SK-N-SH (cell line): ENCODE data around the gene ADAMTSL1. TPM values are rescaled to one million over a fixed set of nuclear protein-coding genes. Genes with fewer than 3 reads are reported as not detected.
"Not testable (repeated sequence)": the region's sequence is repeated elsewhere in the genome, so short reads cannot be mapped to it uniquely, and the experiment has no call there.

ENCODE experiments used
- CTCF ChIA-PET: fragments of 300-600, 350-600 bp; formaldehyde crosslinking; extraction: SDS; loops from one replicate; lab custom pipeline; 2021; lab: Yijun Ruan, JAX
- POLR2A ChIA-PET: fragments of 350-600 bp; sonication (Branson Sonifier 250); formaldehyde crosslinking; extraction: SDS; loops from one replicate; lab custom pipeline; 2020; ENCODE audit warnings: antibody characterized with exemption, inconsistent platforms; lab: Yijun Ruan, JAX
- DNase-seq: peaks from one replicate; pipeline ENCODE4 v3.0.0; 2012
- H2AFZ ChIP-seq: fragments of 200-600 bp; sonication (generic); 2 replicates; pipeline ENCODE4 v1.8.1; 2016; ENCODE audit warnings: antibody characterized with exemption, mild to moderate bottlenecking, low read depth
- H3F3A ChIP-seq: fragments of 200-600 bp; sonication (generic); replicated peaks from 2 replicates; pipeline ENCODE3; 2016; ENCODE audit warnings: antibody characterized with exemption, mild to moderate bottlenecking; ENCODE audit not compliant: insufficient read depth
- H3K27ac ChIP-seq, 2 experiments: fragments of 200-500 bp in 1 of 2; fragments of 200-600 bp in 1 of 2; sonication (Bioruptor generic) in 1 of 2; sonication (generic), shearing (Covaris generic) in 1 of 2; 2 replicates each; pipeline versions ENCODE4 v1.5.1 to v1.6.1; 2014 to 2016; ENCODE audit warnings: low read depth in 2 of 2, inconsistent platforms in 1 of 2, low read length in 1 of 2, mild to moderate bottlenecking in 1 of 2, mixed read lengths in 1 of 2
- H3K27me3 ChIP-seq: fragments of 200-600 bp; sonication (generic), shearing (Covaris generic); 2 replicates; pipeline ENCODE4 v1.6.1; 2016; ENCODE audit warnings: mixed run types; ENCODE audit not compliant: insufficient read depth
- H3K36me3 ChIP-seq, 2 experiments: fragments of 200-500 bp in 1 of 2; fragments of 200-600 bp in 1 of 2; sonication (Bioruptor generic) in 1 of 2; sonication (generic) in 1 of 2; replicated peaks in 1 of 2; 2 replicates each; pipeline versions ENCODE3 to v1.5.1; 2014 to 2016; ENCODE audit warnings: low read length in 1 of 2, mild to moderate bottlenecking in 1 of 2; ENCODE audit not compliant: insufficient read depth in 2 of 2, control insufficient read depth in 1 of 2
- H3K4me1 ChIP-seq, 2 experiments: fragments of 200-500 bp in 1 of 2; fragments of 200-600 bp in 1 of 2; sonication (Bioruptor generic) in 1 of 2; sonication (generic), shearing (Covaris generic) in 1 of 2; 2 replicates each; pipeline versions ENCODE4 v1.5.1 to v1.6.1; 2014 to 2016; ENCODE audit warnings: low read depth in 1 of 2, low read length in 1 of 2, mixed run types in 1 of 2; ENCODE audit not compliant: insufficient read depth in 2 of 2, control insufficient read depth in 1 of 2
- H3K4me2 ChIP-seq: fragments of 200-600 bp; sonication (generic), shearing (Covaris generic); 2 replicates; pipeline ENCODE4 v1.6.1; 2017; ENCODE audit warnings: mixed run types
- H3K4me3 ChIP-seq, 2 experiments: fragments of 200-500 bp in 1 of 2; fragments of 200-600 bp in 1 of 2; sonication (Bioruptor generic) in 1 of 2; sonication (generic), shearing (Covaris generic) in 1 of 2; 2 replicates each; pipeline versions ENCODE4 v1.5.1 to v1.8.1; 2014 to 2016; ENCODE audit warnings: low read depth in 2 of 2, inconsistent platforms in 1 of 2, low read length in 1 of 2, mild to moderate bottlenecking in 1 of 2, mixed read lengths in 1 of 2, moderate library complexity in 1 of 2
- H3K79me2 ChIP-seq: fragments of 200-600 bp; sonication (generic); 2 replicates; pipeline ENCODE4 v1.8.1; 2017; ENCODE audit warnings: mild to moderate bottlenecking; ENCODE audit not compliant: insufficient read depth
- H3K9ac ChIP-seq: fragments of 200-600 bp; sonication (generic); 2 replicates; pipeline ENCODE4 v1.6.1; 2017; ENCODE audit warnings: mixed run types
- H3K9me2 ChIP-seq: fragments of 200-600 bp; sonication (generic); 2 replicates; pipeline ENCODE4 v1.6.1; 2017; ENCODE audit warnings: mixed run types
- H3K9me3 ChIP-seq: fragments of 200-600 bp; sonication (generic); 2 replicates; pipeline ENCODE4 v1.6.1; 2017; ENCODE audit warnings: mixed run types, mild to moderate bottlenecking, moderate library complexity
- H4K20me1 ChIP-seq: fragments of 200-600 bp; sonication (generic); 2 replicates; pipeline ENCODE4 v1.6.1; 2017; ENCODE audit warnings: mild to moderate bottlenecking, mixed run types; ENCODE audit not compliant: insufficient read depth
- EP300 ChIP-seq, 2 experiments: IDR thresholded peaks; 2 replicates each; pipeline versions ENCODE4 v1.4.0 to v1.6.1; 2012; ENCODE audit warnings: borderline replicate concordance in 1 of 2, low read depth in 1 of 2, low read length in 1 of 2
- FOXM1 ChIP-seq: IDR thresholded peaks from 2 replicates; pipeline ENCODE4 v1.4.0; 2012; ENCODE audit warnings: low read depth, mild to moderate bottlenecking
- GABPA ChIP-seq: IDR thresholded peaks from 2 replicates; pipeline ENCODE4 v1.4.0; 2012; ENCODE audit warnings: low read depth, mild to moderate bottlenecking
- GATA2 ChIP-seq: sonication (generic); formaldehyde crosslinking; IDR thresholded peaks from 2 replicates; pipeline ENCODE4 v1.5.0; 2020; ENCODE audit warnings: mild to moderate bottlenecking, missing genetic modification reagents
- MXI1 ChIP-seq: IDR thresholded peaks from 2 replicates; pipeline ENCODE4 v1.6.1; 2012; ENCODE audit warnings: mild to moderate bottlenecking, low read depth, low read length, improper control_type of control experiment
- RCOR1 ChIP-seq: fragments of 150-350 bp; IDR thresholded peaks from 2 replicates; pipeline ENCODE4 v1.6.1; 2017; ENCODE audit warnings: antibody characterized with exemption, low read length
- REST ChIP-seq: IDR thresholded peaks from 2 replicates; pipeline ENCODE4 v1.6.1; 2012; ENCODE audit warnings: mild to moderate bottlenecking, low read depth, low read length, moderate library complexity
- RXRA ChIP-seq: IDR thresholded peaks from 2 replicates; pipeline ENCODE4 v1.4.0; 2012; ENCODE audit warnings: low read depth, mild to moderate bottlenecking, borderline replicate concordance
- SMC3 ChIP-seq: IDR thresholded peaks from 2 replicates; pipeline ENCODE4 v1.6.1; 2012; ENCODE audit warnings: low read depth, low read length, improper control_type of control experiment
- TAF1 ChIP-seq: IDR thresholded peaks from 2 replicates; pipeline ENCODE4 v1.6.1; 2012; ENCODE audit warnings: low read depth, mild to moderate bottlenecking, low read length, moderate library complexity, borderline replicate concordance
- TCF12 ChIP-seq: IDR thresholded peaks from 2 replicates; pipeline ENCODE4 v1.4.0; 2012
- USF1 ChIP-seq: IDR thresholded peaks from 2 replicates; pipeline ENCODE4 v1.4.0; 2012; ENCODE audit warnings: low read depth, borderline replicate concordance
- YY1 ChIP-seq: IDR thresholded peaks from 2 replicates; pipeline ENCODE4 v1.4.0; 2012; ENCODE audit warnings: low read depth, mild to moderate bottlenecking
- WGBS: methylation state at CpG from one replicate; pipeline ENCODE4 v1.1.6; 2017; ENCODE audit warnings: low lambda C conversion rate; 5-methylcytosine and 5-hydroxymethylcytosine counted together
- polyA plus RNA-seq, 3 experiments: library from polyadenylated mRNA; depleted of rRNA; stranded (reverse); fragments of >200 nt; gene quantifications; 2 replicates each; pipeline ENCODE4 v1.2.3, GENCODE V29; 2012
- TF ChIP-seq, protein P1 (sequence below): IDR thresholded peaks from 2 replicates; pipeline ENCODE4 v1.4.0; 2012; ENCODE audit warnings: low read depth, borderline replicate concordance
- TF ChIP-seq, protein P2 (sequence below): IDR thresholded peaks from 2 replicates; pipeline ENCODE4 v1.4.0; 2012; ENCODE audit warnings: low read depth

Gene ADAMTSL1
- polyA plus RNA-seq, 1 of the 3 experiments (the other 2 are of a cell fraction) = 114 TPM

- Histone ChIP-seq H3K9me2 (no peaks in the 10 kb centered on the region), H3K27ac (no peak overlapping the region), H2AFZ (no peak overlapping the region), H3K4me1 (no peaks in the 10 kb centered on the region), H3F3A (no peaks in the 10 kb centered on the region), H3K36me3 (no peaks in the 10 kb centered on the region)
- 64% methylated on average over 7 of the region's 7 CpGs for WGBS
- ChIA-PET POLR2A (no interaction called here), CTCF (no interaction called here)
- no peak for TF ChIP-seq MXI1
- TF ChIP-seq, protein P1, sequence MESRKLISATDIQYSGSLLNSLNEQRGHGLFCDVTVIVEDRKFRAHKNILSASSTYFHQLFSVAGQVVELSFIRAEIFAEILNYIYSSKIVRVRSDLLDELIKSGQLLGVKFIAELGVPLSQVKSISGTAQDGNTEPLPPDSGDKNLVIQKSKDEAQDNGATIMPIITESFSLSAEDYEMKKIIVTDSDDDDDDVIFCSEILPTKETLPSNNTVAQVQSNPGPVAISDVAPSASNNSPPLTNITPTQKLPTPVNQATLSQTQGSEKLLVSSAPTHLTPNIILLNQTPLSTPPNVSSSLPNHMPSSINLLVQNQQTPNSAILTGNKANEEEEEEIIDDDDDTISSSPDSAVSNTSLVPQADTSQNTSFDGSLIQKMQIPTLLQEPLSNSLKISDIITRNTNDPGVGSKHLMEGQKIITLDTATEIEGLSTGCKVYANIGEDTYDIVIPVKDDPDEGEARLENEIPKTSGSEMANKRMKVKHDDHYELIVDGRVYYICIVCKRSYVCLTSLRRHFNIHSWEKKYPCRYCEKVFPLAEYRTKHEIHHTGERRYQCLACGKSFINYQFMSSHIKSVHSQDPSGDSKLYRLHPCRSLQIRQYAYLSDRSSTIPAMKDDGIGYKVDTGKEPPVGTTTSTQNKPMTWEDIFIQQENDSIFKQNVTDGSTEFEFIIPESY = no peak
- TF ChIP-seq GATA2 (CRISPR knock-in tag) = no peak
- TF ChIP-seq SMC3 = no peak
- no peak for TF ChIP-seq TCF12
- no peak for TF ChIP-seq FOXM1
- TF ChIP-seq RXRA = no peak
- no peak for TF ChIP-seq RCOR1
- TF ChIP-seq YY1 = no peak
- TF ChIP-seq, protein P2, sequence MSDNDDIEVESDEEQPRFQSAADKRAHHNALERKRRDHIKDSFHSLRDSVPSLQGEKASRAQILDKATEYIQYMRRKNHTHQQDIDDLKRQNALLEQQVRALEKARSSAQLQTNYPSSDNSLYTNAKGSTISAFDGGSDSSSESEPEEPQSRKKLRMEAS = no peak
- TF ChIP-seq TAF1 = no peak
- TF ChIP-seq, all 33 proteins: peak for 0
- Histone ChIP-seq H3K79me2 (no peaks in the 10 kb centered on the region), H3K9ac (no peak overlapping the region), H3K4me2 (no peak overlapping the region), H3K9me3 (no peaks in the 10 kb centered on the region), H4K20me1 (no peaks in the 10 kb centered on the region), H3K27me3 (no peaks in the 10 kb centered on the region), H3K4me3 (no peak overlapping the region)
- no peak for DNase-seq
These were observed 454.8 kb downstream of the ADAMTSL1 start for GRCh38 chr9:18928711-18929110.

DNA sequence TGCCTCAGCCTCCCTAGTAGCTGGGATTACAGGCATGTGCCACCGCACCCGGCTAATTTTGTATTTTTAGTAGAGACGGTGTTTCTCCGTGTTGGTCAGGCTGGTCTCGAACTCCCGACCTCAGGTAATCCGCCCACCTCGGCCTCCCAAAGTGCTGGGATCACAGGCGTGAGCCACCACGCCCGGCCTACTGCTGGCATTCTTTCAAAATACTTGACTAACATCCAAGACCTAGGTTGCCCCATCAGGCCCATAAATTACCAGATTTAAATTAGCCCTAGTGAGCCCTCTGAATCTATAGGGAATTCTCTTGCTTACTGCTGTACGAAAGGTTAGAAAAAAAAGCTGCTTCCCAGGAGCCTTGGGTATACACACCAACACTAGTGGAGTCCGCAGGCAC lies 456.7 kb downstream of the ADAMTSL1 start:
- CTCF ChIA-PET = not testable (repeated sequence)
- 74% methylated on average over 13 of the region's 13 CpGs for WGBS

DNA sequence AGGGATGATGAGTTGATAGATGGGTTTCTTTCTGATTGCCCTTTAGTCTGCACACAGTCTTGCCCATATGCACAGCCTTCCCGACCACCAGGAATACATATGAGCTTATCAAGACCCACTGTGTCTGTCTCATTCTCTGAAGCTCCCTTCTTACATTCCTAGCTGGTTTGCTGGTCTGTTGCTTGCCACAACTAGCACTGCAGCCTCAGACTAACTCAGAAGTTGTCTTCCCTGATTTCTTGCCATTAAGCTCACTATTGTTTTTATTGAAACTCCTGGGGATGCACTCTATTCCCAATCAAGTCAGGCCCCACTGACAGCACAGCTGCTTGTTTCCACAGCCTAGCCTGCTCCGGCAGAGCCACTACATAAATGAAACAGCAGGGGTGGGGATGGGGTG lies 461.6 kb downstream of the ADAMTSL1 start:
- CTCF ChIA-PET = interaction anchor here (1.4 kb wide), 1 partner anchor 78 kb away, joined by 5 read pairs; no protein-coding TSS in a partner anchor
- no peaks in the 10 kb centered on the region for H3K36me3 ChIP-seq
- H2AFZ ChIP-seq = no peak overlapping the region
- POLR2A ChIA-PET = no interaction called here
- H3F3A ChIP-seq = no peaks in the 10 kb centered on the region
- no peak for TF ChIP-seq REST
- TF ChIP-seq GATA2 (CRISPR knock-in tag) = no peak
- no peak for TF ChIP-seq USF1
- no peak for TF ChIP-seq EP300 (IDR thresholded peaks at IDR 0.05; ENCODE audit: borderline replicate concordance in 1 of 2, low read depth in 1 of 2, low read length in 1 of 2)
- TF ChIP-seq GABPA = no peak
- H3K79me2 ChIP-seq = no peaks in the 10 kb centered on the region
- no peaks in the 10 kb centered on the region for H3K9me3 ChIP-seq
- H3K4me2 ChIP-seq = no peak overlapping the region
- no peak overlapping the region for H3K4me3 ChIP-seq
- no peak for DNase-seq
- no peak overlapping the region for H3K9ac ChIP-seq
- H3K4me1 ChIP-seq = peaks cover 0 to 2% of the 10 kb centered on the region in 2 experiments; a peak in 1 of 4 replicates
- H3K27me3 ChIP-seq = no peaks in the 10 kb centered on the region
- no peaks in the 10 kb centered on the region for H4K20me1 ChIP-seq
- no peak overlapping the region for H3K27ac ChIP-seq
- WGBS = 67% methylated on average over 2 of the region's 2 CpGs
- H3K9me2 ChIP-seq = no peaks in the 10 kb centered on the region

More for the DNA sequence above, 456.7 kb downstream of the ADAMTSL1 start:
- H3K4me3 ChIP-seq, H3K36me3 ChIP-seq, H3F3A ChIP-seq, POLR2A ChIA-PET, H3K27me3 ChIP-seq, DNase-seq, H2AFZ ChIP-seq, H3K4me1 ChIP-seq, H3K9me3 ChIP-seq, H3K4me2 ChIP-seq, H3K9ac ChIP-seq, H3K9me2 ChIP-seq, H3K27ac ChIP-seq, H4K20me1 ChIP-seq, H3K79me2 ChIP-seq: not testable (repeated sequence)
